ENCODE measurements around the gene CCSAP.
"Not testable (repeated sequence)": the region's sequence is repeated elsewhere in the genome, so short reads cannot be mapped to it uniquely, and the experiment has no call there.

Gene CCSAP

DNA sequence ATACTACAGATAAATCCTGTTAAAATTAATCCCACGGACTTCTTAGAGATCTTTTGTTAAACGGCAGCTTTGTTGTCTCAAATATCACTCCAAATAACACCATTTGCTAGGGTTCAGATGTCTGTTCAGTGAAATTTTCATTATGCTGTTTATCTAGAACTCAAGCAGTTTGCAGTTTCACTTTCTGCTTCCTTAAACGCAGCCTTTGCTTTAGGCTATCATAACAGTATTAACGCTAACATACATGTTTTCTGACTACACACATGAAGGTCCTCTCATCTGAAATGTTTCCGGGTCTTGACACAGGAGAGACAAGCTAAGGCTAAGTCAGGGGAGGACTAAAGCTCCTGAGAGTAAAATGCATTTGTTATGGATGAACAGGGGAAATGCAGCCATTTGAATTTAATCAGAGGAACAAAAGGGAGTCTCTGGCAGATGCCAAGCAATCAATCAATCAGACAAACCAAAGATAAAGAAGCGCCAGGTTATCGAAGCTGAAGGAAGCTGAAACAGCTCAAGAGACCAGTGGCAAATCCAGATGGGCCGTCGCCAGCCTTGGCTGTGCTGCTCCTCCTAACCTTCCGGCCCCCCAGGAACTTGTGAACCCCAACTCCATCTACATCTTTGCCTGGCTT is 16.9 kb downstream of the CCSAP start:
- peak; percentile 25 for DNase-seq (ENCODE audit: low read depth, low spot score)

DNA sequence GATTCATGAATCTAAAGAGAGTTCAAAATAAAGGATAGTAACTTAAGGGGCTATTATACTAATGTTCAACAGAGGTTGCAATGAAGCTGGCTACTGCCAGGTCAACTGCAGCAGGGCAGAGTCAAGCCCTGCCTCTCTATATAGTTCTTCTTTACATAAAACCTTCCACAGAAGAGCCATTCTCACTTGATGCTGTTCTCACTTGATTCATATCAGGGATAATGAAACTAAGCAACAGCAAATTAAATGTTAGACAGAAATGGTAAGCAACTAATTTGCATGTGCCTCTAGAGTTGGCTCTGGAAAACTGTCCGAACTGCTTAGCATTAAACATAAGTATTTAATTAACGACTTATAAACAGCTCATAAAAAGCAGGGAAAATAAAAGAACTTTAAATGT is 17.4 kb downstream of the CCSAP start:
- DNase-seq (ENCODE audit: low read depth, low spot score) = no peak

DNA sequence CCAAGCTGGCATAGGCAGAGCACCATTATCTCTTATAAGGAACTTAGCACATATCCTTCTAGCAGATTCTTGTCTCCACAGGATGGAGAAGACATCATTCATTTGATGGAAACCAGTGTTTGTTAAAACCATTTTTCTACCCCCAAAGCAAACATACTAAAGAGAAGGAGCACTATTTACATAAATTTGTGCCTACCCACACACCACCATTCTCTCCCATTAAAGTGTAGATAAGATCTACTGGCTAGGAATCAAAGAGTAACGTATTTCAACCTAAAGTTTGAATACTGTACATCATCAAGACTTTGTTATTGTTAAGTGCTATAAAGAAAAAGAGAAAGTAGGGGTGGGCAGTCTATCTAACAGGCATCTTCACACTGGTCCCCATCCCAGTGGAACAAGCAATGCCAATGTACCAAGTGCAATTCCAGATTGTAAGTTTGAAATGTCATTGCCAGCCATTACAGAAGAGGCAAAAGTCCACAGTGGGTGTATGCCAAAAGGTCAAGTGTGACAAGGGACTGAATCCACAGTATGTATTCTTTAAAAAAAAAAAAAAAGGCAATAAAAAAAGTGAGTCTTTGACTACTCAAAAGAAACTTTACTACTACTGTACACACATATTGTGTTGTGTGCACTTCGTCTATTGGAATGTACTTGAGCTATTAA is 18.8 kb downstream of the CCSAP start:
- DNase-seq (ENCODE audit: low read depth, low spot score) = no peak

DNA sequence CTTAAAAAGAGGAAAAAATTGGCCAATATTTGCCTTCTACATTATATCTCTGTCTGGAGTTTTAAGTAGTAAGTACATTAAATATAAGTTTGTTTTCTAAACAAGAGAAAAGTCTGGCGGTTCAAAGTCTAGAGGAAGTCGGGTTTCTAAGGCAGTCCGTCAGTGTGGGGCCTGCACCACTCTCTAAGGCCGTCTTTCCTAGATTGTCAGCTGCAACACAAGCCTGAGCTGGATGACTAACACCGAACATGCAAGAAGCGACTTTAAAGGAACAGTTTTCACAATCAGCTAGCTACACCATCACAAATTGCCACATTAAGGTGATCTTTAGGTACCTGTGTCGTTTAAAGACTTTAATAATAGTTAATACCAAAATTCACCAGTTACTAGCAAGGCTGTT is 19.6 kb downstream of the CCSAP start:
- no peak for DNase-seq (ENCODE audit: low read depth, low spot score)

DNA sequence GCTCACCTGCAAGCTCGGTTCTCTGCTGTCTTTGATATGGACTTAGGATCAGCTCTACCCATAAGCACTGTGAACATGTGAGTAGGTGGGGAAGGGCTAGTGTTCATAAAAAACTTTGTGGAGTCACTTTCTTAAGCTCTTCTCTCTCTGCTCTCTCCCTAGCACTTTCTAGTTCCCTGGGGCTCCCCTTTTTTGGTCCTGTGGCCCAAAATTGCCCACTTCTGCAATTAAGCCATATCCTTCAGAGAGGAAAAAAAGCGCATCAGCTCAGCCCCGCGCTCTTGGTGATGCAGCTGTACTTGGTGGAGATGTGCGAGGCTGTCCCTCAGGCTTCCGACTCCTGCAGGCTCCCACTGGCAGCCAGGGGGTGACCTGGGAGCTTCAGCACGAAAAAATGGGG is 23.4 kb downstream of the CCSAP start:
- no peak for DNase-seq (ENCODE audit: low read depth, low spot score)

DNA sequence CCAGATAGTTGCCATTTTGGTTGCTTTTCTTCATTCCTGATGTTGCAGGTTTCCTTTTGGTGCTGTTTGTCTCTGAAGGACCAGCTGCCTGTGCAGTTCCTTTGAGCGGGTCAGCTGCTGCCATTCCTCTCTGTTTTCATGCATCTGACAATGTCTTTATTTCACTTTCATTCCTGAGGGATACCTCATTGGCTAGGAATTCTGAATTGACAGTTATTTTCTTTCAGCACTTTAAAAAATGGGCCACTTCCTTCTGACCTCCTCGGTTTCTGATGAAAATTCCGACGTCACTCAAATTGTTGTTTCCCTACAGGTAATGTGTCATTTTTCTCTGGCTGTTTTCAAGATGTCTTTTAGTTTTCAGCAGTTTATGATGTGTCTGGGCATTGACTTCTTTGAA is 24.8 kb downstream of the CCSAP start:
- no peak for DNase-seq (ENCODE audit: low read depth, low spot score)

DNA sequence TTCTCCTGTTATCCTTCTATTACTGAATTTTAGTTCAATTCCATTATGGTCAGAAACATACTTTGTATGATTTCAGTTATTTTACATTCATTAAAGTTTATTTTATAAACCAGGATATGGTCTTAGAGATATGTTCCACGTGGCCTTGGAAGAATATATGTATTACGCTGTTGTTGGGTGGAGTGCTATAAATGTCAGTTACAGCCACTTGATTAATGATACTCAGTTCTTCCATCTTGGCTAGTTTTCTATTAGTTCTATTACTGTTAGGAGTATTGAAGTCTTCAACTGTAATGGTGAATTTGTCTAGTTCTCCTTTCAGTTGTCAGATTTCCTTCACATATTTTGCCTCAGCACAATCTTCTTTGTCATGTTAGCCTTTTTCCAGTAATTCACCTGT is 26.7 kb downstream of the CCSAP start:
- DNase-seq (ENCODE audit: low read depth, low spot score) = no peak

DNA sequence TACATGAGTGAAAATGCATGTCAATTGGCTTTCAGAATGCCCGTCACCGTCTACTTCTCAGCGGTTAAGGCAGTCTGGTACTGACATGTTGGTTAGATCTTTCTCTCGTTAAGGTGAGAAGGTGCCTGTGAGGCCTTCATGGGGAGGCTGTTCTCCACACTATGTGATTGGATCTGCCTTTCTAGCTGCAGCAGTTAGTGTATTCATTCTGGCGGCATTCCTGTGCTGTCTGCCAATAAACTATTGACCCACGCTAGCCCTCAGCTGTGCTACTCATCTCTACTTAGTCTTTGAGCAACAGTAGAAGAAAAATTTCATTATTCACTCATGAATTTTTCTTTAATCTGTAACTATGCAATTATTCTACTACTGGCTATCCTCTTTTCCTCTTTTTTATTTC is 32.0 kb downstream of the CCSAP start:
- no peak for DNase-seq (ENCODE audit: low read depth, low spot score)

DNA sequence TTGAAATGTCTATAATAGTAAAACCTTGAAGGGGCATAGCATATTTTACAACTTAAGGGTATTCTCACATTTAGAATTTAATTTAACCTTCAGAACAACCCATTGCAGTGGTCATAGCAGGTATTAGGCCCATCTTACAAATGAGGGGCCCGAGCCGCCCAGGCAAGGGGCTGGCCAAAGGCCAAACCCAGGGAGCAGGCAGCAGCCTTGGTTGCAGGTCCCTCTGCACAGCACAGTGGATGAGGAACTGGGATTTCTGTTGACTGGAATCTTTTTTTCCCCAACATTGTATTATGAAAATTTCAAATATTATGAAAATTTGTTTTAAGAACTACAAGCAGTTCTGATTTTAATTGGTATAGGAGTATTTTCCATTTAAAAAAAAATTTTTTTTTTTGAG is 33.2 kb downstream of the CCSAP start:
- DNase-seq (ENCODE audit: low read depth, low spot score) = no peak

DNA sequence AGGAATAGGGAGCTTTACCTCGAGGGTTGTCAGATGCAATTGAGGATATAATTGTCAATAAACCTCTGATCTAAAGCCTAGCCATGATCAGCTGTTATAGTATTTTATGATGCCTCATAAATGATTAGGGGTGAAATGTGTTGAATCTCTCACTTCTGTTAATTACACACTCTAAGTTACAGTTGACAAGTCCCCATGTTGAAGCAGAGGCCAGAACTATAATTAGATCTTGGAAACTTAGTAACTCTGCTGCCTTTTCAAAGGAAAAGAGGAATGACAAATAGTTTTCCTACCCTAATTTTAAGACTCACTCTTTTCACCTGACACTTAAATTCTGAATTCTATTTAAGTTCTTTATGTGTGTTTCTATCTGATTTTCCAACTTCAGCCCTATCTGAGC is 33.8 kb downstream of the CCSAP start:
- DNase-seq (ENCODE audit: low read depth, low spot score) = no peak

DNA sequence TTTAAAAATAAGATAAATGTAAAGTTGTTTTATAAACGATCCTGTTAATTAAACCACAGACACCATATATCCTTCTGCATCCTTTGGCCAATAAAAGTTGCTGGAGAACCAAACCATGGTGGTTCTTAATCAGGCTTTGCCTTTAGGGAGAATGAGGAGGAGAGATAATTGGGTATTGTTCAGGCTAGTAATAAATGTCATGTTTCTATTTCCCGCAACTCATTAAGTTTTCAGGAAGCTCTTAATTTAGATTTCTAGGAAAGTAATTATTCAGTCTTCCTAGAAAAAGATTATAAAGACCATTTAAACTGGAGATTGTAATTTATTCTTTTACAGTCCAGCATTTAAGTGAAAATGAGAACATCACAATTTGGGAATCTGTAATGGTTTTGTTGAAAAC is 37.5 kb downstream of the CCSAP start:
- DNase-seq (ENCODE audit: low read depth, low spot score) = no peak

DNA sequence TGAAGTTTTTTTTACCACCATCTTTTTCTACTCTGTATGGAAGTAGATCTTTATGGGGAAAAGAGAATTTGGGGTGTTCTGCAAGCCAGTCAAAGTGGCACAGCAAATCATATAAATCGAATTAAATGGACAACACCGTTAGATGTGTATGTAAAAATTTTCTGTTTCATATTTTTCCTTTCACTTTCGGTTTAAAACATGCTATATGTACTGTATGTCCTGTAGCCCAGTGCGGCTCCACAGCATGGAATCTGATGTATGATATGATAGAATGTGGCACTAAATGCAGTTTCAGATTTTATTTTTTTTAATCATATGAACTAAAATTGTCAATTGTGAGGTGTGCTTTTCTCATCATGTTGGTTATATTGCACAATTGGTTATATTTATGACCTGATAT is 39.0 kb downstream of the CCSAP start:
- DNase-seq (ENCODE audit: low read depth, low spot score) = no peak

DNA sequence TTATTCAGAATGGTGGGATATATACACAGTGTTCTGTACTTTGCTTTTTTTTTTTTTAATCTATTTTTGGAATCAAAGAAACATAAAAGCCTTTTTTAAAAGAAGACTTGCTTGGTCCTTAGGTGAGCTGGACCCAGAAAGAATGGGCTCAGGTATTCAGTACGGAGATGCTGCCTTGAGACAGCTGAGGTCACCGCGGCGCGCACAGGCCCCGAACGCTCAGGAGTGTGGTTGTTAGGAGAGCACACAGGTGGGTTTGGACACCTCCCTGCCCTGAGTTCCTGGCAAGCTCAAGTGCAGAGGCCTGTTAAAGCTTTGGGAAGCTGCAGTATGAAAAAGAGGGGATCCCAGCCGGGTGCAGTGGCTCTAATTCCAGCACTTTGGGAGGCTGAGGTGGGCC is 40.1 kb downstream of the CCSAP start:
- DNase-seq (ENCODE audit: low read depth, low spot score) = no peak

DNA sequence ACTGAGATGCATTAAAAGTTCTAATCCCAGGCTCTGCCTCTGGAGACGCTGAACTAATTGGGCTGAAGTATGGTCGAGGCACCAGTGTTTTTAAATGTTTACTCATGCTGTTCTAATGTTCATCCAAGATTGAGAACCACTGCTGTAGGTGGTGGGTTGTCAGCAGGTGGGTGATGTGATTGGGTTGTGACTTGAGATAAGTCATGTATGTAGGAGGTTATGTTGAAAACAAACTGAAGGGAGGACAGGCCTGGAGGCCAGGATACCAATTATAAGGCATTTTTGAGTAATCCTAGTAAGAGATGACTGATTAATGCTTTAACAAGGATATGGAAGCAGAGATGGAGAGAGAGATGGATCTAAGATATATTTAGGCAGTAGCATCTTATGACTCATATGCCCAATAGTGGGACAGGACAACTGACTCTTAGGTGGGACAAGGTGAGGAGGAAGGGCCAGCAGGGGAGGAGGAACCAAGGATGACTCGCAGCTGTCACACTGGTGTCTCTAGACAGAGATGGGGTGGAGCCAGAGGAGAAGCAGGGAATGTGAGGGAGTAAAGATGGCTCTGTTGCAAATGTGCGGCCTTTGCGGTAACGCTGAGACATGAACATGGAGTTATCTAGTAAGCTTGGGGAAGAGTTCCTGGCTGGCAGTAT is 42.6 kb downstream of the CCSAP start:
- DNase-seq (ENCODE audit: low read depth, low spot score) = no peak

DNA sequence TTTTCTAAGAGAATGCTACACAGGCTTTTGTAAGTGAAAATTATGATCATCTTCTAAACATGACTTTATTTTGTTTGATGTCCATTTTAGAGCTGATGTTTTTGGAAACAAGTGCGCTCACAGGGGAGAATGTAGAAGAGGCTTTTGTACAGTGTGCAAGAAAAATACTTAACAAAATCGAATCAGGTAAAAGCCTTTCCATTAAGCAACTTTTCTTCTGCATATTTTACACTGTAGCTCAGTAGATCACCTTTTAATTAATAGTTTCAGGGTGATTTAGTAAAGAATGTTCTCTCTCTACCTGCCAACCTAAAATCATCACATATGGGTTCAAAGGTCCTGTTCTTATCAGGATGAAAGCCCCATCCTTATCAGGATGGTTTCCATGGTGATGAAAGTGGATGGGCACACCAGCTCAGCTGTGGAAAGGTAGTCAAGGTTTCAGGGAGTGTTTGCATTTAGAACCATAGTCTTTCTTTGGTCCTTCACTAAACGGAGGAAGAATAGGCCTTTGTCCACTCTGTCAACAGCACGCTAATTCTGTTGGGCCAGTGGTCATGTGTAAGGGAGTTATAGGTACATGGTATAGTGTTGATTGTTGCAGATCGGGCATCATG is 43.9 kb downstream of the CCSAP start:
- DNase-seq (ENCODE audit: low read depth, low spot score) = no peak

DNA sequence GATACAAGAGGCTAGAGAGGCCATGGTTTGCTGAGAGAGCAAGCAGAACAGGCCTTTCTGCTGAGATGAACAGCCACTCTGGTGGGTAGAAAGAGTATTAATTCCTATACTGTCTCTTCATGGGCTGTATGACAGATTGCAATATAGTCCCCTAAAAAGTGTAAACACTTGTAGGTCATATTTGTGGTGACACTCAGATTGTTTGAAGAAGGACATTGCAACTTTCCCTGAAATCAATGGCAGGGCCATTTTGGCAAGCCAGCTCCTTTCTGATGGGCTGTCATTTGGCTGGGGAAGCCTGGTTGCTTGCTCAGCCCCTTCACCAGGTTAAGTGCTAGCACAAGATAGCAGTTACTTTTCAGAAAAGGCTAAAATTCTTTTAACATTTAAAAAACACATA is 44.4 kb downstream of the CCSAP start:
- no peak for DNase-seq (ENCODE audit: low read depth, low spot score)

DNA sequence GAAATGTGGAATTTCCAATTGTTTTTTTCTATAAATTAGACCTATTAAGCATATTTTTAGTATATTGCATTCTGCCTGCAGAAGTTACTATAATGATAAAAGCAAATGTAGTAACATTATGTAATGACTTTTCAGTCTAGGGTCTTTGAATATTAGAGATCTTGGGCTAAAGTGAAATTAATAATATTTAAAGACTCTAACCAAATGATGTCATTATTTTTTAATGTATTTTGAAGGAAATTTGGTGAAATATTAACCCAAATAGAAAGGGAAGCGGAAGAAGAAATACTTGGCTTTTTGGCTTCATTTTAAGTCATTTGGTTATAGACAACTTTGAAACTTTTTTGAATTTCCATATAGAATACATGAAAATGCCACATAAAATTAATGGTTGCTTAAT is 45.1 kb downstream of the CCSAP start:
- DNase-seq (ENCODE audit: low read depth, low spot score) = no peak

DNA sequence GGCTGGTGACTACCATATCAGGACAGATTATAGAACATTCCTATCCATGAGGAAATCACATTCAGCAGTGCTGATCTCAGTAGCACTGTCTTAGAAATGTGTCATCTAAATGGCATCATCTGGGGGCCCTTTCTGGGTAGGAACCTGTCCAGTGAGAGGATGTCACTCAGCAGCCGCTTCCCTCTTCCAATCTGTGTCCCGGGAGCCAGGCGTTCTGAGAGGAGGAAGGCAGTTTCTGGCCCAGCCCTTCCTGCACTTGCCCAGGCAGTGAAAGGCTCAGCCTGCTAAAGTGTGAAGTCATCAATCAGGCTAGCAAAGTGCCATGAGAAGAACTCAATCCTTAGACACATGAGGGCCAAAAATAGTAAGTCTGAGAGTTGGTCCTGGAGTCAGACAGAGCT is 46.3 kb downstream of the CCSAP start:
- DNase-seq (ENCODE audit: low read depth, low spot score) = no peak

DNA sequence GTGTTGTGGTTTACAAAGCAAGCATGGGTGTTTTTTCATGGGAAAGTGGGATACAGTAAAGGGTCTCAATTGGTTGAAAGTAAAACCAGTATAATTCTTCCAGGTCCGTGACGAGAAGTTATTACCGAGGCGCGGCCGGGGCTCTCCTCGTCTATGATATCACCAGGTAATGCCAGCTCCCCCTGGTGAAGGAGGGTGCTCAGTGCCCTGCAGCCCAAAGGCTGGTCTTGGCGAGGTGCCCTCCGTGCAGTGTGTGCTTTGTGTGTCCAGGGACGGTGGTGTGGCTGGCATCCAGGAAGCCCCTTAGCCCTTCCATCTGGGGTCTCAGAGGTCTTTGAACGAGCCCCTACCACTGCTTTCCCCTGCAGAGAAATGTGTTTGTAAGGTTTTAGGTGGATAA is 47.1 kb downstream of the CCSAP start:
- DNase-seq (ENCODE audit: low read depth, low spot score) = no peak

DNA sequence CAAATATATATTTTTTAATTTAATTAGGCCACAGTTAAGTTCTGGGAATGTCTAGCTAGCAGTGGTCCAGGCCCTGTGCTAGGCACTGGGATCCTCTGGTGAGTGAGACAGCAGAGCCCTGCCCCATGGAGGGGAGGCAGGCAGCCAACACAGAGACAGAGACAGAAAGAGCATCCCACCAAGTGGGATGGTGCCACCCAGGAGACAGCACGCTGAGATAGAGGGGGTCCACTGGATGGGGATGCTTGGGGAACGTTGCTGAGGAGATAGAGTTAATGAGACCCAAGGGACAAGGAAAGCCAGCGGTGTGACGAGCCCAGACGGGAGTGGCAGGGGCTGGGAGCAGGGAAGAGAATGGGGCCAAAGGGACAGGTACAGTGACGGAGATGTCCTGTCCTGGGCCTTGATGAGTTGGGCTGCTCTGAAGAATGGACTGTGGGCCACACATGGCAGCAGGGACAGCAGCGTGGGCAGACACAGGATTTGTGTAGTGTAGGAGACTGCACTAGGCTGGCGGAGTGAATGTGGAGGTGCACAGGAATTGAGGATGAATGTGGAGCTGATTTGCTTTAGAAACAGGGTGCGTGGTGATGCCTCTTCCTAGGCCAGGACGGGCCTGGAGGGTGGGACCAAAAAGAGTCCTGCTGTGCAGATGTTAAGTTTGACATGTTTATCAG is 49.2 kb downstream of the CCSAP start:
- DNase-seq (ENCODE audit: low read depth, low spot score) = no peak

DNA sequence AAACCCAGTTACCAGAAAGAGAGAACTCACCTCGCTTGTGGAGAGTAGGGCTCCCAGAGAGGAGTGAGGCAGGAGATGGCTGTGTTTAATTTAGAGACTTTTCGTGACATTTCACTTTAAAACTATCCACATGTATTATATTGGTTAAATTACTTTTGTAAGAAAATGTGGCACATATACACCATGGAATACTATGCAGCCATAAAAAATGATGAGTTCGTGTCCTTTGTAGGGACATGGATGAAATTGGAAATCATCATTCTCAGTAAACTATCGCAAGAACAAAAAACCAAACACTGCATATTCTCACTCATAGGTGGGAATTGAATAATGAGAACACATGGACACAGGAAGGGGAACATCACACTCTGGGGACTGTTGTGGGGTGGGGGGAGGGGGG is 51.2 kb downstream of the CCSAP start:
- not testable (repeated sequence) for DNase-seq (ENCODE audit: low read depth, low spot score)

DNA sequence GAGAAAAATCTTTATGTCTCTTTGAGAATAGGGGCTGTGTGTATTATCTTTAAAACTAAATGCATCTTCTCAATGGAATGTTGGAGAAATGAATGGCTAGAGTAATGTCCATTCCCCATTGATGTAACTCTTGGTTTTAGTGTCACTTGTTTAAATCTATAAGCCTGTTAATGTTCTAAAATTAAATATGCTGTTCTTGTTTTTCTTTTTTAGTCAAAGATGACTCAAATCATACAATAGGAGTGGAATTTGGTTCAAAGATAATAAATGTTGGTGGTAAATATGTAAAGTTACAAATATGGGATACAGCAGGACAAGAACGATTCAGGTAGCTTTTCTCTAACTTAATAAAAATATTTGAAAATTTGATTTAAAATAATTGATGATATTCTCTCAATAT is 54.3 kb downstream of the CCSAP start:
- no peak for DNase-seq (ENCODE audit: low read depth, low spot score)
